ENCODE data around the gene CARD9. TPM values are rescaled to one million over a fixed set of nuclear protein-coding genes. Genes with fewer than 3 reads are reported as not detected.

The CARD9 gene
- total RNA-seq, 1 experiment from 2014 or later: 5.6 TPM

GRCh38 chr9:136381311-136381710 lies 7.8 kb upstream of the CARD9 start:
- Histone ChIP-seq H3K56ac (ENCODE audit: insufficient read length, low read depth, low read length) (no peak overlapping the region), H3T11ph (ENCODE audit: low read length) (no peak overlapping the region), H4K5ac (ENCODE audit: insufficient read length, low read depth, low read length) (no peak overlapping the region), H3K27ac (ENCODE audit: insufficient read length, low read depth, low read length) (no peak overlapping the region), H2BK5ac (ENCODE audit: insufficient read length, low read length) (no peak overlapping the region), H3K14ac (ENCODE audit: insufficient read depth, low read length) (no peak overlapping the region), H3K4ac (ENCODE audit: low read depth, low read length) (no peak overlapping the region), H3K9ac (ENCODE audit: extremely low read depth, insufficient read length, low read length) (no peak overlapping the region), H2BK12ac (ENCODE audit: insufficient read length, low read depth, low read length) (no peak overlapping the region), H3K27me3 (ENCODE audit: insufficient read depth, low read length) (no peaks in the 10 kb centered on the region), H2BK20ac (ENCODE audit: low read depth, low read length, poor library complexity, severe bottlenecking) (no peak overlapping the region), H2AFZ (ENCODE audit: low read length) (no peak overlapping the region), H3K79me1 (ENCODE audit: insufficient read depth, low read depth, low read length, poor library complexity, severe bottlenecking) (no peaks in the 10 kb centered on the region), H2AK5ac (ENCODE audit: insufficient read length, low read length) (no peak overlapping the region), H4K91ac (ENCODE audit: insufficient read length, low read depth, low read length) (no peak overlapping the region), H3K18ac (ENCODE audit: insufficient read length, low read depth, low read length) (no peak overlapping the region), H3K23ac (ENCODE audit: insufficient read length, low read depth, low read length) (no peak overlapping the region), H2BK15ac (ENCODE audit: low read depth, low read length) (no peak overlapping the region), H4K20me1 (ENCODE audit: control insufficient read depth, insufficient read depth, insufficient read length) (no peaks in the 10 kb centered on the region), H3K9me3 (ENCODE audit: control insufficient read depth, low read depth, low read length) (no peaks in the 10 kb centered on the region), H4K8ac (replicated peaks; ENCODE audit: insufficient read length, low read depth, low read length) (no peak overlapping the region), H3K4me1 (ENCODE audit: insufficient read depth, low read length) (no peaks in the 10 kb centered on the region), H3K79me2 (ENCODE audit: insufficient read depth, low read length) (no peaks in the 10 kb centered on the region), H3K23me2 (ENCODE audit: insufficient read length, low read depth, low read length, poor library complexity, severe bottlenecking) (no peaks in the 10 kb centered on the region), H3K4me2 (ENCODE audit: insufficient read depth, insufficient read length, low read length) (no peak overlapping the region), H2BK120ac (ENCODE audit: low read depth, low read length, poor library complexity, severe bottlenecking) (no peak overlapping the region)
- peaks cover 14 to 52% (median 40%) of the 10 kb centered on the region in 3 experiments; a peak in 6 of 7 replicates for H3K36me3 Mint-ChIP-seq (ENCODE audit: insufficient read depth in 1 of 3, low read depth in 3 of 3)
- no CpG with 5 or more reads among the region's 9 CpGs for WGBS (ENCODE audit: extremely low coverage, insufficient read length, low lambda C conversion rate)
- no peaks in the 10 kb centered on the region for H3K4me1 Mint-ChIP-seq
- DNase-seq: no peak
- no peaks in the 10 kb centered on the region for H3K9me3 Mint-ChIP-seq
- H3K27ac Mint-ChIP-seq: no peak overlapping the region
- TF ChIP-seq CTCF (conservative IDR thresholded peaks at IDR 0.05): no peak
- no peaks in the 10 kb centered on the region for H3K27me3 Mint-ChIP-seq (ENCODE audit: low read depth)
- H3K4me3 Mint-ChIP-seq: no peak overlapping the region

Measured in H9 (cell line).